Inflammatory macrophage treated with lipopolysaccharide for 1 hour (primary cell): ENCODE measurements around the gene CORO1C.

ENCODE experiments used
- DNase-seq, 2 donors: peaks; one replicate each; pipeline ENCODE4 v3.0.0-alpha.2; 2020 to 2022

Gene CORO1C

GRCh38 chr12:108724054-108724889 is 7.0 kb downstream of the CORO1C start:
- DNase-seq: peak; percentile 88 to 96

DNA sequence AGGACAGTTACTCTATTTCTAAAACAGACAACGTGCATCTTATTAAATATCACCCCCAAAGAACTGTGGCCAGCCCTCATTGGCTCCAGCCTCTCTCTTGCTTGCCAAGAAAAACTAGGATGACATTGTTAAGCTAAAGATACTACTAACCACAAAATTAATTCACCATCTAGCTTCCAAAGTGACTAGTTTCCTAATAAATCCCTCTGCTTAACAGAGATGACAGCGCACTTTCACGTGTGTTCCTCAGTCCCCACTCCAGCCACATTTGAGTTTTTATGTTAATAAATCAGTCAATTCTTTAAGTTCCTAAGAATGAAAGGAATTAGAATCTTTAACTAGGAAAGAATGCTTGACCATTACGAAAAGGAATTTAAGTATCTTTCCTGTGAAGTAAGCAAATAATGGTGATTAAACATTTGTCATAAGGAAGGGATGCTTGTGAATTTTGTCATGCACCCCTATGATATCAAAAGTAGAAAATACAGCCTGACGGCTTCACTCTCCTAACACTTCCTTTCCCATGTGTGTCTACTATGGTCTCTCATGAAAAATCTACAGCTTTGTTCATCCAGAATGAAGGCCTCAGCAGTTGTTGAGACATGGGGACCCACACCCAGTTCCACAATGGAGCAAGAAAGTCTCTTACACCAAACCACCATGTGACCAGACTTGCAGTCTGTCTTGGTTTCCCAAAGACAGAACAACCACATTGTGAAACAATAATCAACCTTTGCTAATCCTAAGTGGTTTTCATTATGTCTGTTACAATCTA is 8.1 kb downstream of the CORO1C start:
- peak; percentile 92 to 98 for DNase-seq

DNA sequence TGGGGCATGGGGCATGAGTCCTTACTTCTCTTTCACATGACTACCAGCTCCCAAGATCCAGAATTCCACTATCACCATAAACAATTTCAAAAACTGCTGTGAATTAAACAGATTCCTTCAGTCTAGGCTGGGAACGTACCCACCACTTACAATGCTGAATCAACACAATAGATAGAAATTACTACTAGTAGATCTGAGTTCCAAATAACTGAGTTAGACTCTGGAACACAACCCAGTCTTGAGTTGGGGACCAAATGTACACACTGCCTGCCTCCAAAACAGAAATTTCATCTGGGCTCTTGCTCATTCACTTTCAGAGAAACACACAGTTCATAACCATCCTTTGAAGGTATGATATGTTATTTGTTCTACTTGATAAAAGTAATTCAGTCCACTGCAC is 8.9 kb downstream of the CORO1C start:
- no peak for DNase-seq

DNA sequence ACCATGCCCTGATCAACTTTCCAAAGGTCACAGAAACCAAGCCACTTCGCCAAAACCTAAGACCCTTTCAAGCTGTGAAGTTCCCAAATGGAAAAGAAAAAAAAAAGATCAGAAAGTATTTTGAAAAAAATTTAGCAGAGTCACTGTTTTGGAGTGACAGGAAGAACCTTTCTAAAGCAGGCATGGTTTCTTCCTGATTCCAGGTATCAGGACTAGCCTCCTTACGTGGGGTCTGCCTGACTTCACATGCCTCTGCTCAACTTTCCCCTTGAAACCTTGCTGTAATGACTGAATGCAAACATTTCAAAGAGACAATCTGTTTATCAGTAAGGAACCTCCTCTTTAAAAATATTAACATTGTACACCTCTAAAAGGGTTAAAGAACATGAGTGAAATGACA is 9.5 kb downstream of the CORO1C start:
- DNase-seq: no peak

DNA sequence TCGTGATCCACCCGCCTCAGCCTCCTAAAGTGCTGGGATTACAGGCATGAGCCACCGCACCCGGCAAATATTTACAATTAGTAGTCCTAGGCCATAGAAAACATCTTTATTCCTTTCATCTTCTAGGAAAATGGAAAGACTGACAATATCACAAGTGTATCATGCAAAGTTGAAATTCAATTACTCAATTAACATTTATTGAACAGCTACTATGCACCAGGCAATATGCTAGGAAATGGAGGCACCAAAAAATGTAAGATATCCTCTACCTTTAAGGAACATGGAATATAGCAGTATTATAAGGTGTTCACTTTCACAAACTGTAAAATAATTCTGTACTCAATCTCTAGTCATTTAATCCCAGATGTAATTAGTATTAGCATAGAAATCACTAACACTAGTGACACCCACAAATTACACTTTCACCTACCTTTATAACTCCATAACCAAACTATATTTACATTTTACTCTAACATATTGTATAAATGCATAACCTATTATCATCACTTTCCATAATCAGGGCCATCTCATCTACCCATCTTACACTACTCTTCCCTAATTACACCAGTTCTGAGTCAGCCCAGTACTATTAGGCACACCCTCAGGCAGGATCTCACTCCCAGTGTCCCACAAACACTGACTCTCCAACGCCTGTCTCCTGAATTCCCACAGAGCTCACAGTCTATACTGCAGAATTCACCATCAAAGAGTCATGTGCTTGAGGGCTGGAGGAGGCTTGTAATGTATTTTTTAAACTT is 10.4 kb downstream of the CORO1C start:
- DNase-seq: no peak

- DNase-seq: no peak
Measured at GRCh38 chr12:108717243-108717642, 14.1 kb downstream of the CORO1C start.

GRCh38 chr12:108714866-108715265 is 16.5 kb downstream of the CORO1C start:
- no peak for DNase-seq

DNA sequence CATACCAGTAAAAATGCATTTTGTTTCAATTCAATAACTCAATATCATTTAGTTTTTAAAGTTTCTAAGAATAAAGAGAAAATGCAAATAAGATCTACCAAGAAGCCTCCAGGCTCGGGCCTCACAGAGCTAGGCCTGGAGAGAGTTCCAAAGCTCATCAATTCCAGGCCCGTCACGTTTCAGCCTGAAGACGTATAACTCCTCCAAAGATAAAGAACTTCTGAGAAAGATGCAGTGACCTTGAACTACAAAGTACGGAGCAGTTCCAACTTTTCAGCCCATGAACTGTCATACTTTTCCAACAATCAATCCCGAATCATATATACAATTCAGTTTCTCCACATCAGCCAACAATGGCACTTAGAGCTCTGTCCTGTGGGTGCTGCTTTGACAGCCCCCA is 17.8 kb downstream of the CORO1C start:
- no peak for DNase-seq

DNA sequence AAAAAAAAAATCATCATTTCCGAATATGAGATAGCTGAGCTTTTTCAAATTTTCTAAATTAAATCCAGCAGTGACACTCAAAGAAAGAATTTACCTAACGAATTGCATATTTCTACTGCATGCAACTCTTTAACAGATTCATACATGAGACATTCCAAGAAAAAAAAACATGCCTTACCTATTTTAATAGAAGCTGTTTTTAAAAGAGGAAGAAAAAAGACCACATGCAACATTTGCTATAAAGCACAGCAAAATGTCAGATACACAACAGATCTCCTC is 18.5 kb downstream of the CORO1C start:
- no peak for DNase-seq

DNA sequence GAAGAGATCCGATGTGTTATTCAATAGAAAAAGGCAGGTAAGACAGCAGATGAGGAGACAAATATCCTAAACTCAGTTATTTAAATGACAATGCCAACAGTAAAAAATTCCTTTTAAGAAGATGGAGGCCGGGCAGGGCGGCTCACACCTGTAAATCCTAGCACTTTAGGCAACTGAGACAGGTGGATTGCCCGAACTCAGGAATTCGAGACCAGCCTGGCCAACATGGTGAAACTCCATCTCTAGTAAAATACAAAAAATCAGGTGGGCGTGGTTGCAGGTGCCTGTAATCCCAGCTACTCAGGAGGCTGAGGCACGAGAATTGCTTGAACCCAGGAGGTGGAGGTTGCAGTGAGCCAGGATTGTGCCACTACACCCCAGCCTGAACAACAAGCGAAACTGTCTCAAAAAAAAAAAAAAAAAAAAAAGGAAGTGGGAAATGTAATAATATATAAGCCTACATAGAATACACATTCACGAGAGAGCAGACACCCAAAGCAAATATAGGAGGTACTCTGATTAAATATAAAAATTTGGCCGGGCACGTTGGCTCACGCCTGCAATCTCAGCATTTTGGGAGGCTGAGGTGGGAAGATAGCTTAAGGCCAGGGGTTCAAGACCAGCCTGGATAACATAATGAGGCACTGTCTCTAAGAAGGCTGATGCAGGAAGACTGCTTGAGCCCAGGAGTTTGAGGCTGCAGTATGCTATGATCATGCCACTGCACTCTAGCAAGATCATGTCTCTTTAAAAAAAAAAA is 19.0 kb downstream of the CORO1C start:
- peak in 1 of 2 donors; percentile 50 for DNase-seq

GRCh38 chr12:108711489-108712164 is 19.7 kb downstream of the CORO1C start:
- DNase-seq: peak; percentile 65 to 81

DNA sequence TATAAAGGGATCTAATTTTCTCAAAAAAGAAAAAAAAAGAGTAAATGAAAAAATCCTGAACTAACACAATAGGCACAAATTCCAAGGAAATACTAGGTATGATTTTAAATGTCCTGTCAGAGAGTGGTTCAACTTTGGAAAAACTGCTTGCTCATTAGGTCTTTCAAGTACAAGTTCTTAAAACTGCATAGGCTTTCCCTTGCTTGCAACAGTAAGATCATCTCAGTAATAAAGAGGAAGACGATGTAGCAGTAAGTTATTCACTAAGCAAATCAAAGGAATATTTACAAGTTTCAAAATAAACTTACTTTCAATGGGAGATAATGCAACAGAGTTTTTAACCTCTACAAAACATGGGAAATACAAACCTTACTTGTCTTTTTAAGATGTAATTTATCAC is 21.6 kb downstream of the CORO1C start:
- DNase-seq: peak; percentile 70 to 75

- no peak for DNase-seq
Measured at GRCh38 chr12:108704527-108704926, 26.8 kb downstream of the CORO1C start.

GRCh38 chr12:108702595-108703320 is 28.6 kb downstream of the CORO1C start:
- DNase-seq: no peak

DNA sequence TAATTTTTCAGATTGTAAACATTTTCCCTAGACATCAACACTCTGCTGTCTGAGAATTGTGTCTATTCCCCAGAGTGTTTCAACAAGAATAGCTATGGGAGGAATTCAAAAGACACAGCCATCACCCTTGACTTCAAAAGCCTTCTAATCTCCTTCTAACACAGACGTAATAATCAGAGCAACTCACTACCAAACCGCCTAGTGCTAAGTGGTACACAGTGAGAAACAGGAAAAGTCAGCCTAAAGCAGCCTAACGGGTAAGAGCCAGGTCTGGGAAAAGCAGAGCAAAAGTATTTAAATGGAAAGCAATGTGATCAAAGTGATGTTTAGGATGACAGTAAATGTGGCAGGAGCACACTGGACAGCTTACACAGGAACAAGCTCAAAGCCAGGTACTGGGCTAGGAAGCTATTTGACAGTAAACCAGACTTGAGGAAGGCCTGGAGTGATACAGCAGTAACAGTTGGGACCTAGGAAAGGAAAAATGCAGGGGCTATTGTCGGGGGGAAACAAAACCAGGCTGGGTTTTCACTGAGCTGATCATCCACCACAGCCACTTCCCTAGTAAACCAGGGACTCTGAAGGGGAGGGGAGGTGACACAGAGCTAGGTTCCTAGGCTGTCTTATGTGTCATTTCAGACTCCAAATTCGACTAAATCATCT is 29.4 kb downstream of the CORO1C start:
- DNase-seq: peak in 1 of 2 donors; percentile 17

DNA sequence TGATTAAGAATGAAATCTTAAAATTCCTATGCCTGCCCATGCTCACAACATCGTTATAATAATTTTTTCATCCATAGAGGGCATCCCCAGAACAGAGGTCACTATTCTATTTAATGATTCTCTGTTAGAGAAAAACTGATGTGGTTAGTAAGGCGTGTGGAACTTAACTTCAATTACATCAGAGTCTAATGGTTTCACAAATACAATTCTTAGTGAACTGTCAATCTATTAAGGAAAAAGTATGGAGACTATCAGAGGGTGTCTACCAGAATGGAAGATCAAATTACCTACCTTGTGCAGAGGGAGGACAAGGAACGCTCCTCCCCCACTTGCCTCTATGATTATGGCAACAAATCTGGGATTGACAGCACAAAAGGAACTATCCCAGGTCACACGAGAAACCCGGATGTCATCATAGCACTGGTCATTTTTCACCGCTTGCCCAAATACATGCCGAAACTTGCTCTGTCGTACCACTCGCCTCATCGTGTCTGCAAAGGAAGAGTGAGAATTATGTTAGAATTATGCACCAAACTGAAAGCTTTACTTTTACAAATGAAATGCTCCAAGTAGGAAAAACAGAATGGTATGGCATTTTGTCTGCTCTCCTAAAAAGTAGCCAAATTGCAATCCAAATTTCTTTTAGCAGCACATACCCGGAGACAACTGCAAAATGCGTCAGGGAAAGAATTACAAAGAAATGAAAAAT is 30.3 kb downstream of the CORO1C start:
- DNase-seq: peak; percentile 26 to 52

GRCh38 chr12:108699955-108700563 is 31.3 kb downstream of the CORO1C start:
- no peak for DNase-seq

DNA sequence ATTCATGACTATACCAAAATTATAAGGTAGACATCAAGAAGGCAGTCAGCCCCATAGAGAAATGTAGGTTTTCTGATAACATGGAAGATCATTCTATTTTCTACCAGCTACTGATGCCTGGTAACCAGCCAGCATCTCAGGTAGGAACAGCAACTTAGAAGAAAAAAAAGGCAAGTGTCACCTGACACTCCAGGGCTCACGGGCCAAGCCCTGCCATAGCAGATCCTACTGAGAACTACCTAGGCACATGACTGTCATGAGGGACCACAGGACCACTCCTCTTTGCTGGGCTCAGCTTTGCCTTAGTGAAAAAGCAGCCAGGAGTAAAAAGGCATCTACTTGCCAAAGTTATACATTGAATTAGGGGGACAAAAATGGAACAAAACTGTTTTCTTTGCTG is 33.4 kb downstream of the CORO1C start:
- no peak for DNase-seq

GRCh38 chr12:108696996-108697290 is 34.4 kb downstream of the CORO1C start:
- DNase-seq: no peak
